ENCODE data around the gene MAPK13.

DNA sequence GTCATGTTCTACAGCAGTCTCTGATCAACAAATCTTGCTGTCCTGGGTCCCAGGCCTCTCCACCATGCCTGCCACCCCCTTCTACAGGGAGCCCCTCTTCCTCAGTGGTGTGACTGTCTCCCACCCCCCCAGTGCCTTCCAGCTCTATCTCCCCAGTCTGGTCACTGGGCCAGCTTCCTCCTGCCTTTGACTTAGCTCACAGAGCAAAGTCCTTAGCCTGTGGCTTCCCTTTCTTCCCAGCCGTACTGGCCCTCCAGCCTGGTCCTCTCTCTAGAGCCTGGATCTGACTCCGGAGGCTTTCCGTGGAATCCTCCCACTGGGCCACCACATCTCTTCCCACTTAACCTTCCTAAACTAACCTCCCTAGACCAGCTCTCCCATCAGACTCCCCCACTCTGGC lies 17.0 kb downstream of the MAPK13 start:
- no peak for TF ChIP-seq YY1 (IDR thresholded peaks at IDR 0.05; ENCODE audit: extremely low read depth, insufficient replicate concordance, low read depth, low read length)
- TF ChIP-seq CTCF (IDR thresholded peaks at IDR 0.05 in 2 of 3, conservative IDR thresholded peaks at IDR 0.05 in 1 of 3; ENCODE audit: borderline replicate concordance in 1 of 3, insufficient read depth in 1 of 3, low read depth in 2 of 3, low read length in 2 of 3): no peak
- no peak for TF ChIP-seq EGR1 (IDR thresholded peaks at IDR 0.05; ENCODE audit: low read depth)
- TF ChIP-seq ZNF274 (IDR thresholded peaks at IDR 0.05; ENCODE audit: low read depth, low read length): no peak
- TF ChIP-seq CEBPB (IDR thresholded peaks at IDR 0.05; ENCODE audit: low read depth): no peak
- TF ChIP-seq POLR2AphosphoS5 (IDR thresholded peaks at IDR 0.05; ENCODE audit: low read depth, low read length): no peak
- TF ChIP-seq FOSL1 (IDR thresholded peaks at IDR 0.05; ENCODE audit: low read depth): no peak
- TF ChIP-seq, protein P1, sequence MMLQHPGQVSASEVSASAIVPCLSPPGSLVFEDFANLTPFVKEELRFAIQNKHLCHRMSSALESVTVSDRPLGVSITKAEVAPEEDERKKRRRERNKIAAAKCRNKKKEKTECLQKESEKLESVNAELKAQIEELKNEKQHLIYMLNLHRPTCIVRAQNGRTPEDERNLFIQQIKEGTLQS (IDR thresholded peaks at IDR 0.05): no peak
- TF ChIP-seq POLR2A (IDR thresholded peaks at IDR 0.05; ENCODE audit: borderline replicate concordance, extremely low read depth, insufficient read depth, insufficient read length): no peak
- TF ChIP-seq, protein P2, sequence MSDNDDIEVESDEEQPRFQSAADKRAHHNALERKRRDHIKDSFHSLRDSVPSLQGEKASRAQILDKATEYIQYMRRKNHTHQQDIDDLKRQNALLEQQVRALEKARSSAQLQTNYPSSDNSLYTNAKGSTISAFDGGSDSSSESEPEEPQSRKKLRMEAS (IDR thresholded peaks at IDR 0.05): no peak
- no peak for TF ChIP-seq EZH2 (IDR thresholded peaks at IDR 0.05)
- no peak for TF ChIP-seq RAD21 (IDR thresholded peaks at IDR 0.05; ENCODE audit: low read depth)
- no peak for TF ChIP-seq TCF7L2 (IDR thresholded peaks at IDR 0.05; ENCODE audit: borderline replicate concordance, extremely low read depth, insufficient read depth, insufficient read length)

Data from HCT116 (cell line).